ENCODE measurements around the gene IQSEC1.

Gene IQSEC1

DNA sequence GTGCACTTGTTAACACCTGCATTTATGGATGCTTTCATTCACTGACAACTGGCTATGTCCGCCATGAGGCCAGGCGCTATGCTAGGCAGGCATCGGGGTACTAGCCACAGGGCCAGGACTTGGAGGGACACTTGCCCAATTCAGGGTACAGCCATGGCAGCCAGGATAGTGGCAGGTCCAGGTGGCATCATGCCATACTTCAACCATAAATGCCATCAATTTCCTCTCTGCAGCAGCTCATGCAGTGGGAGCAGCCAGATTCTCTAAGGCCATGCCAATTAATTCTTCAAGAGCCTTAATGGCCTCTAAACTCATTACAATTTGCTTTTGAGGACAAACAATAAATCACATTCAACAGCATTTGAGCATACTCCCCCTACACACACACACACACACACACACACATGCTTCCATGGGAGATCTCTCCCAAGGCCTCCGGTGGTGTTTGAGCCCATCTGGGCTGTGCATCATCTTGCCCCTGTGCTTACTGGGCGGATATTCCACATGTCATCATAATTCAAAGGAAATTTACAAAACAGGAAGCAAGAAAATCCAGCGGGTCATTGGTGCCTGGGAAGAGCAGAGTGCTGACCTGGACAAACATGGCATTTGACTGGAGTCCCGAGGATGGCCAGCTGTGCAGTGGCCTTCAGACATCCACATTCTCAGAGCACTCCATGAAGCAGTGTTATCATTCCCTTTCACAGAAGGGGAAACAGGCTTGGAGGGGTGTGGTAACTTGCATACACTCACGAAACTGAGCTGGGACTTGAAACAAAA, 109.1 kb downstream of the IQSEC1 start:
- no peaks in the 10 kb centered on the region for H3K9me3 ChIP-seq (ENCODE audit: control insufficient read depth, insufficient read depth, low read length)
- no peak for DNase-seq (ENCODE audit: low read depth, low spot score)
- H3K27me3 ChIP-seq (ENCODE audit: control insufficient read depth, insufficient read depth, low read length): no peaks in the 10 kb centered on the region
- H3K4me3 ChIP-seq (ENCODE audit: low read length): no peak overlapping the region
- peaks cover 11% of the 10 kb centered on the region for H3K4me1 ChIP-seq (ENCODE audit: control insufficient read depth, insufficient read depth, low read length)
- no peaks in the 10 kb centered on the region for H3K36me3 ChIP-seq (ENCODE audit: control insufficient read depth, insufficient read depth, low read length)
- WGBS (ENCODE audit: insufficient coverage, insufficient read length): no CpG with 5 or more reads among the region's 8 CpGs
- no peak overlapping the region for H3K27ac ChIP-seq (ENCODE audit: low read length)

DNA sequence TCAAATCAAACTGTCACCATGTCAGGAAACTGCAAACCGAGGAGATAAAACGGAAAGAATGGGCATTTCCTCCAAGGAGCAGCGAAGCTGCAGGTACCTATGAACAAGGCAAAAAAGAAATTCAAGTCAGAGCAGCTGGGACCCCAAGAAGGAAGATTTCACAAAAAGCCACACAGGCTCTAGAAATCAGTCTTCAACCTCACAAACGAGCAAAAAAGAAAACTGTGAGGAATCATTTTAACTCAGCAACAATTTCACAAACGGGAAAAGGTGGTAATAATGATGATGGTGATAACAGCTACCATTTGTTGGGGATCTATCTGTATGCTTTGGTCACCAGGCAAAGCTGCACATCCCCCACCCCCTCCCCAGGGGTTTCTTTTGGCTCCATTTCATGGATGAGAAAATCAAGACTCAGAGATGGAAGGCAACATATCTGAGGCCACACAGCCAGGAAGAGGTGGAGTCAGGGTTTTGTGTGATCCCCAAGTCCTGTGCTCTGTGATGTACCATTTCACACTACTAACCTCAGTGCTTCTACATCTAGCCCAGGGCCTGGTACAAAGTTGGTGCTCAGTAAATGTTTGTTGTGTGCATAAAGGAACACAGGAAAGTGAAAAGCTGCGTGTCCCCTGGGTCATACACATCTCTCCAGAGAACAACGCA, 109.9 kb downstream of the IQSEC1 start:
- Histone ChIP-seq H3K9me3 (ENCODE audit: control insufficient read depth, insufficient read depth, low read length) (no peaks in the 10 kb centered on the region), H3K4me1 (ENCODE audit: control insufficient read depth, insufficient read depth, low read length) (peaks cover 11% of the 10 kb centered on the region), H3K36me3 (ENCODE audit: control insufficient read depth, insufficient read depth, low read length) (no peaks in the 10 kb centered on the region), H3K27me3 (ENCODE audit: control insufficient read depth, insufficient read depth, low read length) (no peaks in the 10 kb centered on the region), H3K27ac (ENCODE audit: low read length) (no peak overlapping the region), H3K4me3 (ENCODE audit: low read length) (no peak overlapping the region)
- no CpG with 5 or more reads among the region's 7 CpGs for WGBS (ENCODE audit: insufficient coverage, insufficient read length)
- DNase-seq (ENCODE audit: low read depth, low spot score): no peak

DNA sequence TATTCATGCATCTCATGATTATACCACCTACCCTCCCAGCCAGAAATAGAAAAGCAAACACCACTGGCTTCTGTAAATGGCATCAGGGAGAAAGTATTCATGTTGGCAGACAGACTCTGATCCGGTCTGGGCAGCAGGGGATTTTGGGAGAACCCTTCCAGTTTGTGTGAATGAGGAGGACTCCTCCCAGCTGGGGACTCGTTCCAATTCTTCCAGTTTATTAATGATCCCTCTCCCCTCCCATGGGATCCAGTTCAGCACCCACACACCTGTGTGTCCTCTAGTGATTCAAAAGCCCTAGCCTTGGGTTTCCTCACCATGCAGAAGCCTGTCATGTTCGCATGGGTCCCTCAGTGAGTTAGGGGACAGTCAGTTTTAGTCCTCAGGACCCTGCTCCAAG, 110.9 kb downstream of the IQSEC1 start:
- WGBS (ENCODE audit: insufficient coverage, insufficient read length): no CpG with 5 or more reads among the region's 3 CpGs
- H3K4me1 ChIP-seq (ENCODE audit: control insufficient read depth, insufficient read depth, low read length): peaks cover 8% of the 10 kb centered on the region
- DNase-seq (ENCODE audit: low read depth, low spot score): no peak
- no peak overlapping the region for H3K27ac ChIP-seq (ENCODE audit: low read length)
- no peak overlapping the region for H3K4me3 ChIP-seq (ENCODE audit: low read length)
- H3K27me3 ChIP-seq (ENCODE audit: control insufficient read depth, insufficient read depth, low read length): no peaks in the 10 kb centered on the region
- H3K36me3 ChIP-seq (ENCODE audit: control insufficient read depth, insufficient read depth, low read length): no peaks in the 10 kb centered on the region
- H3K9me3 ChIP-seq (ENCODE audit: control insufficient read depth, insufficient read depth, low read length): no peaks in the 10 kb centered on the region

DNA sequence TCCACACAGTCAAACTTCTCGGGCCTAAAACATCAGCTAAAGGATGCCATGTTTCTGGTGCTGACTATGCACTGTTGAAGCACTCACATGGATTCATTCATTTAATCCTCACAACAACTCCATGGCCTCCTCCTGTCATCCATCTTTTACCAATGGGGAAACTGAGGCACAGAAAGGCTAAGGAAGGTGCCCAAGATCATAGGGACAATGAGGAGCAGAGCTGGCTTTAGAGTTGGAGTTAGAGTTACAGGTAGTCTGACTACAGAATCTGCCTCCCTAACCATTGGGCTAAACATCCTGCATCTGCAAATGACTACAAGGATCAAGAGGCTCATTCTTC, 111.6 kb downstream of the IQSEC1 start:
- Histone ChIP-seq H3K27me3 (ENCODE audit: control insufficient read depth, insufficient read depth, low read length) (no peaks in the 10 kb centered on the region), H3K27ac (ENCODE audit: low read length) (no peak overlapping the region), H3K9me3 (ENCODE audit: control insufficient read depth, insufficient read depth, low read length) (no peaks in the 10 kb centered on the region), H3K36me3 (ENCODE audit: control insufficient read depth, insufficient read depth, low read length) (no peaks in the 10 kb centered on the region), H3K4me3 (ENCODE audit: low read length) (no peak overlapping the region), H3K4me1 (ENCODE audit: control insufficient read depth, insufficient read depth, low read length) (peaks cover 5% of the 10 kb centered on the region; the same call in 1 of the 2 replicates)
- no peak for DNase-seq (ENCODE audit: low read depth, low spot score)
- no CpG with 5 or more reads among the region's 1 CpG for WGBS (ENCODE audit: insufficient coverage, insufficient read length)

DNA sequence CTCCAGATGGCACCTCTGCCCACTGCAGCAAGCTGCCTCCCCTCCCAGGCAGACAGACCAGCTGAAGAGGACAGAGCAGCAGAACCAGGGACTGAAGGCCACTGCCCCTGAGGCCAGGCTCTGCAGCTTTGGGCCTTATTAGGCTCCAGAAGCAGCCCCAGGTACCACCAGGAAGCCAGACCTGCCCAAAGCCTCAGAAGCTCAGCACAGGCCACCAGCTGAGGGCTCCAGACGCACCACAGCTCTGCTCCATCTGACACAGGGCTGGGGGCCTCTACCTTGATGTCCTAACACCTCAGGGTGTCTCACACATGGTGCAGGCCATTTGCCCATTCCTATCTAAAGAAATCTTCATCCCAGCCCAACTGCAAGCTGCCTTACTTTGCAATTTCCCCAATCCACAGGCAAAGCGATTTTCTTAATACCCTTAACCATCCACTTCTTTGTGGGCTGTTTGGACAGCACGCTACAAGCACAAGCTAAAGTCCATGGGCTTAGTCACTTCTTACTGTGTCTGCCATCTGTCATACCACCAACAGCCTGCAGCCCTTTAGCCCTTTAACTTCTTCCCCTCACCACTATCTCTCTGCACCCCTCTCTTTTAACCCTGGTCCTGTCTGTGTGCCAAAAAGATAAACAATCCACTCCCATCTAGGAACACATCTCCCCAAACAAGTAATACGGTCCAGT, 112.1 kb downstream of the IQSEC1 start:
- H3K4me3 ChIP-seq (ENCODE audit: low read length): no peak overlapping the region
- H3K36me3 ChIP-seq (ENCODE audit: control insufficient read depth, insufficient read depth, low read length): no peaks in the 10 kb centered on the region
- WGBS (ENCODE audit: insufficient coverage, insufficient read length): no CpG with 5 or more reads among the region's 4 CpGs
- no peak for DNase-seq (ENCODE audit: low read depth, low spot score)
- H3K27ac ChIP-seq (ENCODE audit: low read length): no peak overlapping the region
- peaks cover 4% of the 10 kb centered on the region; the same call in 1 of the 2 replicates for H3K4me1 ChIP-seq (ENCODE audit: control insufficient read depth, insufficient read depth, low read length)
- no peaks in the 10 kb centered on the region for H3K9me3 ChIP-seq (ENCODE audit: control insufficient read depth, insufficient read depth, low read length)
- no peaks in the 10 kb centered on the region for H3K27me3 ChIP-seq (ENCODE audit: control insufficient read depth, insufficient read depth, low read length)

DNA sequence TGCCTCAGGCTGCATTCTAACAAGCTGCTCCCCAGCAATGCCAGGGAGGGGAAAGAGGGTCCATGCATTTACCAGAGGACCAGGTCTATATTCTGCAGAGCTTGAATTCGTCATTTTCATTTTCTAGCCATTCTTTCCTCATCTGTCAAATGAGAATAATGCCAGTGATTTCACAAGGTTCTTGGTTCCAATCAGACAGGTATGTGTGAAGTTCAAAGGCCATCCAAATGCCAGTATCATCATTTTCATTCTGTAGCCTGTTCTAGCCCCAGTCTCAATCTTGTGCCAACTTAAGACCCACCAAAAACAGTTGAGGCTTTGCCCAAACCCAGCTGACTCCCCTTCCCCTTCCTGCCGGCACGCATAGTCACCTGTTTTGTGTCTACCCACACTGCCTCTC, 112.7 kb downstream of the IQSEC1 start:
- Histone ChIP-seq H3K4me1 (ENCODE audit: control insufficient read depth, insufficient read depth, low read length) (peaks cover 4% of the 10 kb centered on the region; the same call in 1 of the 2 replicates), H3K27me3 (ENCODE audit: control insufficient read depth, insufficient read depth, low read length) (no peaks in the 10 kb centered on the region), H3K4me3 (ENCODE audit: low read length) (no peak overlapping the region), H3K36me3 (ENCODE audit: control insufficient read depth, insufficient read depth, low read length) (no peaks in the 10 kb centered on the region), H3K27ac (ENCODE audit: low read length) (no peak overlapping the region), H3K9me3 (ENCODE audit: control insufficient read depth, insufficient read depth, low read length) (no peaks in the 10 kb centered on the region)
- no peak for DNase-seq (ENCODE audit: low read depth, low spot score)
- no CpG with 5 or more reads among the region's 3 CpGs for WGBS (ENCODE audit: insufficient coverage, insufficient read length)

DNA sequence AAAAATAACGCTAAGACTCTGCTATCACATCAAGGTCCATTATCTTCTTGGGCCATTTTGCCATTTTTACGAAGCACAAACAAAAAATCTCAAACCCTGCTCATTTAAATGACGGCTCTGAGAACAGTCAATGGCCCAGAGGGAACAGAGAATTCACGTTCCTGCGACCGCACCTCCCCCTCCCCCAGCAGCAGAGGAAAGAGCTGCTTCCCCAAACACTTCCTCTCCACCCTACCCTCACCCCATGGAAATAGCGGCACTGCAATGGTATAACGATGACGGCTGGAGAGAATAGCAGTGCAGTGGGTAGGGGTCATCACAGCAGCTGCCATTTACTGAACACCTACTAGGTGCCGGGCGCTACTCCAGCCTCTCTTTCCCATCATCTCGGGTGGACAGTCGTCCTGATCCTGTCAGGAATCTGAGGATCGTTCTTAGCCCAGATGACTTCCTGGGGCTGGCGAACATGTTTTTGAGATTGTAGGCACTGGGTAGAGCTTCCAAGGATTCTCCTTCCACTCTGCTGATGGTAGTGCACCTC, 113.3 kb downstream of the IQSEC1 start:
- no peak for DNase-seq (ENCODE audit: low read depth, low spot score)

DNA sequence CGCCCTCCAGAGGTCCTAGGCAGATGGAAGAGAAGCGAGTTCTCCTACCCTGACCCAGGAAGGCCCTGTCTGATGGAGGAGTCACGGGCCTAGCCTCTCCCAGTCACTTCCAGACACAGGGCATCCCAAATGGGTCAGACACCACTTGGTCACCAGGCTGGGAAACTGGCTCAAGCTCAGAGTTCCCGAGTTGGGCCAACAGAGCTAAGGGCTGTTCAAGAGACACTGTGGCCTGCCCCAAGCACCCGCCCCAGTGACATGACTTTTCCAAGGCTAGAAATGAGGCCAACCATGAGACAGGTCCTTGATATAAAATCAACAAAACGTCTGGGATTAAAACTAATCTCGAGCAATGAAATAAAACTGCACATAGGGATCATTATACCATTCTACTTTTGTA, 113.8 kb downstream of the IQSEC1 start:
- no CpG with 5 or more reads among the region's 7 CpGs for WGBS (ENCODE audit: insufficient coverage, insufficient read length)
- Histone ChIP-seq H3K4me1 (ENCODE audit: control insufficient read depth, insufficient read depth, low read length) (peaks cover 4% of the 10 kb centered on the region; the same call in 1 of the 2 replicates), H3K27me3 (ENCODE audit: control insufficient read depth, insufficient read depth, low read length) (no peaks in the 10 kb centered on the region)

More for the DNA sequence above, 113.3 kb downstream of the IQSEC1 start:
- Histone ChIP-seq H3K36me3 (ENCODE audit: control insufficient read depth, insufficient read depth, low read length) (no peaks in the 10 kb centered on the region), H3K4me1 (ENCODE audit: control insufficient read depth, insufficient read depth, low read length) (peaks cover 4% of the 10 kb centered on the region; the same call in 1 of the 2 replicates), H3K27ac (ENCODE audit: low read length) (no peak overlapping the region), H3K9me3 (ENCODE audit: control insufficient read depth, insufficient read depth, low read length) (no peaks in the 10 kb centered on the region), H3K4me3 (ENCODE audit: low read length) (no peak overlapping the region), H3K27me3 (ENCODE audit: control insufficient read depth, insufficient read depth, low read length) (no peaks in the 10 kb centered on the region)
- no CpG with 5 or more reads among the region's 15 CpGs for WGBS (ENCODE audit: insufficient coverage, insufficient read length)

DNA sequence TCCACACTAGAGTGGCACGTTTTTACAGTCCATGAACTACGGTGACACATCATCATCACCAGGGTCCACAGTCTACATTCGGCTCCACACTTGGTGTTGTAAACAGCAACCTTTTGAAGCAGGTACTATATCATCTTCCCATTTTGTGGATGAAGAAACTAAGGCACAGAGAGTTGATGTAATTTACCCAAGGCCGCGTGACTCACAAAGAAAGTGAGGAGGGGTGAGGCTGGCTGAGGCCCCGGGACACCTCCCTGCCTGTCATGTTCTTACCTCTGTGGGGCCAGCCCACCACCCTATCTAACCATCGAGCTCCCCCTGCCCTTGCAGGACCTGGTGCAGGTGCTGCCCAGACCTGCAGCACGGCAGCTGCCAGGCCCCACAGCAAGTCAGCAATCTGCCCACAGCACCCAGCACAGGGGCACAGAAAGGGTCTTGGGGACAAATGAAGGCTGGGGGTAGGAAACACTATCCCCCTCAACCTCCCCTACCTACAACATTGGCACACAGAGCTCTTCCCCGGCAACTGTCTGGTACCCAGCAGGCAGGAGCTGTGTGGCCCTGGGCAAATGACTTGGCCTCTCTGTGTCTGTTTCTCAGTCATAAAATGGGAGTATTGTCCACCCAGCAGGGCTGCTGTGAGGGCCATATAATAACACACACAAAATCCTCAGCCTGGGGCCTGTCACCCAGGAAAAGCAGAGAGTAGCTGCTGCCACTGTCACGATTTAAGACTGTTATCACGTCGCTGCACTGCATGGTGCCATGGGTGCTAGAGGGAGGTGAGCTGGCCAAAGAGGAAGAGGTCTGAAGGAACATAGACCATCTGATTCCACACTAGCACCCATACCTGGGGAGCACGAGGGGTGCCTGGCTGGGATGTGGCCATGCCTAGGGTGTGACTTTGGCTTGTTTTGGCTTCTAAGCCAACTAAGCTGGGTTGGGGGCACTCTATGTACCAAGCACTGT, 115.1 kb downstream of the IQSEC1 start:
- H3K9me3 ChIP-seq (ENCODE audit: control insufficient read depth, insufficient read depth, low read length): no peaks in the 10 kb centered on the region
- no peak overlapping the region for H3K4me3 ChIP-seq (ENCODE audit: low read length)
- H3K27me3 ChIP-seq (ENCODE audit: control insufficient read depth, insufficient read depth, low read length): no peaks in the 10 kb centered on the region
- no CpG with 5 or more reads among the region's 13 CpGs for WGBS (ENCODE audit: insufficient coverage, insufficient read length)
- no peak for DNase-seq (ENCODE audit: low read depth, low spot score)
- H3K36me3 ChIP-seq (ENCODE audit: control insufficient read depth, insufficient read depth, low read length): no peaks in the 10 kb centered on the region
- peaks cover 4% of the 10 kb centered on the region; the same call in 1 of the 2 replicates for H3K4me1 ChIP-seq (ENCODE audit: control insufficient read depth, insufficient read depth, low read length)
- H3K27ac ChIP-seq (ENCODE audit: low read length): no peak overlapping the region

More for the DNA sequence above, 113.8 kb downstream of the IQSEC1 start:
- no peak overlapping the region for H3K4me3 ChIP-seq (ENCODE audit: low read length)
- H3K9me3 ChIP-seq (ENCODE audit: control insufficient read depth, insufficient read depth, low read length): no peaks in the 10 kb centered on the region
- DNase-seq (ENCODE audit: low read depth, low spot score): no peak
- H3K27ac ChIP-seq (ENCODE audit: low read length): no peak overlapping the region
- no peaks in the 10 kb centered on the region for H3K36me3 ChIP-seq (ENCODE audit: control insufficient read depth, insufficient read depth, low read length)

Data from iPS DF 6.9 (cell line).